ENCODE results near the gene OTOF.

The OTOF gene

DNA sequence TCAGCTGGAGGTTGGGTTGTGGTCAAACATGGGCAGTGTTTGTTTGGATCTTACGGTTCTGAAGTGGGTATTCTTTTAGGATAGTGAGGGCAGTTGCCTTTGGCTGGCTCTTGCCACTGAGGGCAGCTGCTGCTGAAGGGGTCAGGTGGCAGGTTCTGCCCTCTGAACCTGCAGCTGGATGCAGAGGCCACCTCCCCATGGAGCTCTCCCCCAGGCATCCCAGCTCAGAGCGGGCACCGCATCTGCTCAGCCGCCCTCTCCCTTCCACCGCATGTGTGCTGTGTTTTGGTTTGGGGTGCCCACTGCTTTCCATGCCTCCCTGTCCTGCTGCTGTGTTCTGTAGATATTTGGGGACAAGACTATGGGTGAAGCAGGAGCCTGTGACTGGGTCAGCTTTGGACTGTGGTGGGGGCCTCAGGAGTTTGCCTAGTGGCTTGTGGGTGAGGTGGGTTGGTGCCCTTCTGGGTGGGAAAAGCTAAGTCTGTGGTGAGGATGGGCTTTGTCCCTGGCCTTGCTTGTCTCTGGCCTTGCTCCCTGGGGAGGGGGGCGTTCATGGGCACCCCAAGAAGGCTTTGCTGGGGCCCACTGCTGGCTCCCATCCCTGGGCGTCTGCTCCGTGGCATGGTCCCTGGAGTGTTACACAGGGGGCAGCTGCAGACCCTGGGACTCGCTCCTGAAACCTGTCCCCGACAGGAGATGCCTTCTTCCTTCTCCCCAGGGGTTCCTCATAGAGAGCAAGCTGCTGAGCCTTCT, 28.5 kb downstream of the OTOF start:
- no peak for DNase-seq

DNA sequence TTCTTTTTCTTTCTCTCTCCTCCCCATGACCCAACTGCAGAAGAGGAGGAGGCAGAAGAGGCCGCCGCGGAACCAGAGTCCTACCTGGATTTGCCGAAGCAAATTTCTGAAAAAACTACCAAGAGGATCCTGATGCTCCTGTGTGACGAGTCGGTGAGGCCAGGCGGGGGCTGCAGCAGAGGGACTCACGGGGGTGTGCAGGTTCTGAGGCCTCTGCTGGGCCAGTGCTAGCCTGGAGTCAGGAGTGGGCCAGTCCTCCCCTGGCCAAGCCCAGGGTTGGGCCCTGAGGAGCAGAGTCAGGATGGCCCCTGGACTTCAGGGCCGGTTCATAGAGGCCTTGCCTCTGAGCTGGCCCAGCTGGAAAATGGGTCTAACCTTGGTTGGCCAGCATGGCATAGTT, 29.3 kb downstream of the OTOF start:
- no peak for DNase-seq

DNA sequence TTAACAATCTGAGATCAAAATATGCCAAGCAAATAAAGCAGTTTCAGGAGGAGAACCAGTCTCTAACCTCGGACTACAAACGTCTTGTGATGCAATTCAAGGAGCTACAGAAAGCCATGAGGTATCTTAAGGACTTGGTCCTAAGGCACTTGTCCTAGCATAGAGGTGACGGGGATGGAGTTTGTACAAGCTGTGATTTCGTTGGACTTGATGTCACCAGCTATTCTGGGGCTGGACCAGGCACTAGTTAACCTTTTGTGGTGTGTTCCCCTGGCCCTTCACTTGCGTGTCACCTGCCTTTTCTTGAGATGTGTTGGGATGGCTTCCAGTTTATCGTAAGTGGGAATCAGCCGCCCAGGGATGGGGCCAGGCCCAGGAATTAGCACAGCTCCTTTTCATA, 33.7 kb downstream of the OTOF start:
- no peak for DNase-seq

DNA sequence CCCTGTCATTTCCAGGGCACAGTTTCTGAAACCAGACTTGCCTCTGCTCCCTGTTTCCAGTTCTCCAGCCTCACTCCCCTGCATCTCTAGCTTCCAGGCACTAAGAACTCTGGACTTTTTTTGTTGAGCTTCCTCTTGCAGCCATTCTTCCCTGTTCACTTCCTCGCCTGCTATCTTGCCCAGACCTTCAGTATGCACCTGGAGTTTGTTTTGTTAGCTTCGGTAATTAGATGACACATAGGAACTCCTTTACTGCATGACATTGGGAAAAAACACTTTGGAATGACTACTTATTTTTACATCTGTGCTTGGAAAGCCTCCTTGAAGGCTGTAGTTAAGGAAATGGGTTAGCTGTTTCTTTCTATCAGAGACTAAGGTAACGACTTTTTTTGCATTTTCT, 35.2 kb downstream of the OTOF start:
- no peak for DNase-seq

DNA sequence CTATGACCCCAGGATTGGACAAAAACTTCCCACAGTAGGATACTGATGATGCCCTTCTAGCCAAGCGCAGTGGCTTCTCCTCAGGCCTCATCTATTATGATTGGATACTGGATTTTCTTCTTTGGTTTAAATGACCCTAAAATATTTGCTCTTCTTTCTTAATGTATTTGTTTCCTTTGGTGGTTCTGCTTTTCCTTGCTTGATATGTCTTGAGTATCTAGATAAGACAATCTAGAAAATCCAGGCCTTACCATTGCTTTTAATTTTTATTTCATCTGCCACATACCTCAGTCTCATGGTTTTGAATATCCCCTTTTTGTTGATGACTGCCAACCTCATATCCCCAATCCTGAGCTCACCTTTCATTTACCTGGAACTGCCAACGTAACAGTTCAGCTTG, 35.6 kb downstream of the OTOF start:
- DNase-seq, result no peak

DNA sequence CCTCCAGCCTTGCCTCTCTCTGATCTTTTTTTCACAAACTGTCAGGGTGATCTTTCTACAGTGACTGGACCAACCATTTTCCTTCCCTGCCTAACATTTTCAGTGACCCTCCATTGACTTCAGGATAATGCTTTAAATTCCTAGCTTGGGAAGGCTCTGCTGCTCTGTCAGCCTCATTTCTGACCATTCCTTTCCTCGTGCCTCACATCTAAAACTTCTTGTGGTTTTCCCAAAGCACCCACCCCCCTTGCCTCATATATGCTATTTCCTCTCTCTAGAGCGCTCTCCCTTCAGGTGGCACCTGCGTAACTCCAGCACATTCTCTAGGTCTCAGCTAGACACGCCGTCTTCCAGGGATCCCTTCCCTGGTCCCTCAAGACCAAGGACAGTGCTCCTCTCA, 39.0 kb downstream of the OTOF start:
- DNase-seq, result peak; percentile 16

DNA sequence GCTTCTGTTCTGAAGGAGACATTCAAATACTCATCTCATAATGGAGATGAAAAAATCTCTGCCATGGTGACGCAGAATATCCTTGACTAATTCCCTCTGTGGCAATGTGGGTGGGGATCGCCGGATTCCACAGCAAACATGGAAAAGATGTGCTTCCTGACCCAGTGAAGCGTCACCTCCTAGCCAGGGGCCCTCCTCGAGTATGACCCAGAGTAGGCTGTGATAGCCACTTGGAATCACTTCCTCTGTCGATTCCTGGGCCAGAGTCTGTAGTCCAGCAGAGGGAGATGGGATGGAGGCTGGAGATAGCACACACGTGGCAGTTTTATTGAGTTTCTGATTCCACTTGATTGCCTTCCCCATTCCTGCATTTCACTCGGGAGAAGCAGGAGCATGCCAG, 39.4 kb downstream of the OTOF start:
- DNase-seq, result peak; percentile 47

DNA sequence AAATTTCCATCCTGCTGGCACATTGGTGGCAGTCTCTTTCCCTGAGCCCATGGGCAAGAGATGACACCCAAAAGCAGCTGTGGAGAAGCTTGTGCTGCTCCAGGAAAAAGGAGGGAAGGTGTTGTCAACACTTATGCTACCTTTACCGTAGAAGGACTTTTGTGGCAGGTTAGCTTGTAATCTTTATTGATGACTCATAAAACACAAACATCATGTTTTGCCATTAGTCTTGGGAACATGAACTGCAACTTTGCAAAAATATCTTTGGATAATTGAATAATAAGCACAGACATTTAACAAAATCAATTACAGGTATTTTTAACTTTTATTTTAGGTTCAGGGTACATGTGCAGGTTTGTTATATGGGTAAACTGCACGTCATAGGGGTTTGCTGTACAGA, 42.8 kb downstream of the OTOF start:
- no peak for DNase-seq

DNA sequence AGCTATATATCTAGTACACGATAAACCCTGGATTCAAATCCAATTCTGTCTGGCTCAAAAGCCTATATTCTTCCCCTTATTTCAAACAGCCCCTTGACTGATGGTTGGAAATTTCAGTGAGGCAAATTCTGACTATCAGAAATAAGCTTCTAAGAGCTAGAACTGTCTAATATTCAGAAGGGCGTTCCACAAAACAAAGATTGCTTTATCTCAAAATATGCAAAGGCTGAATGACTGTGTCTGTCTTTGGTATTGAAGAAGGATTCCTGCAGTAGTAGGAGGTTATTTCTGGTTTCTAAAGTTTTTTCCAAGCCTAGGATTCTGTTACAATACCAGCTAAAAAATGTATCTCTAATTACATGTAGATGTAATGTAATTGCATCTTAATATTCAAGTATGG, 45.1 kb downstream of the OTOF start:
- DNase-seq, result no peak

DNA sequence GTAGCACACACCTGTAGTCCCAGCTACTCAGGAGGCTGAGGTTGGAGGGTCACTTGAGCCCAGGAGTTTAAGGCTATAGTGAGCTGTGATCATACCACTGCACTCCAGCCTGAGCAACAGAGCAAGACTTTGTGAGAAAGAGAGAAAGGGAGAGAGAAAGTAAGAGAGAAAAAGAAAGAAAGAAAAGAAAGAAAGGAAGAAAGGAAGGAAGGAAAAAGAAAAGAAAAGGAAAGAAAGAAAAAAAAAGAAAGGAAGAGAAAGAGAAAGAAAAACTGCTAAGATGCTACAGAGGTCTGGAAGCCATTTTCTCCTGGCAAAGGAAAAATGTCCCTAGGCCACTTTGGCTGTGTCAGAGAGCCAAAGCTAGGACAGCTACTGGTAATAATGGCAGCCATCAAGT, 45.6 kb downstream of the OTOF start:
- DNase-seq, result no peak

DNA sequence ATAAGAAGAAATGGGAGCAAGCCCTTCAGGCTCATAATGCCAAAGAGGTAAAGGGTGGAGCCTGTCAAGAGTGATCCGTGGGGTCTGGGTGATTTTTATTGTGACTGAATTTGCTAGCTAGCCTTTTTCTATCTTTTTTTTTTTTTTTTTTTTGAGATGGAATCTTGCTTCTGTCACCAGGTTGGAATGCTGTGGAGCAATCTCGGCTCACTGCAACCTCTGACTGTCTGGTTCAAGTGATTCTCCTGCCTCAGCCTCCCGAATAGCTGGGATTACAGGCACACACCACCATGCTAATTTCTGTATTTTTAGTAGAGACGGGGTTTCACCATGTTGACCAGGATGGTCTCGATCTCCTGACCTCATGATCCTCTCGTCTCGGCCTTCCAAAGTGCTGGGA, 47.1 kb downstream of the OTOF start:
- DNase-seq, result peak; percentile 14

DNA sequence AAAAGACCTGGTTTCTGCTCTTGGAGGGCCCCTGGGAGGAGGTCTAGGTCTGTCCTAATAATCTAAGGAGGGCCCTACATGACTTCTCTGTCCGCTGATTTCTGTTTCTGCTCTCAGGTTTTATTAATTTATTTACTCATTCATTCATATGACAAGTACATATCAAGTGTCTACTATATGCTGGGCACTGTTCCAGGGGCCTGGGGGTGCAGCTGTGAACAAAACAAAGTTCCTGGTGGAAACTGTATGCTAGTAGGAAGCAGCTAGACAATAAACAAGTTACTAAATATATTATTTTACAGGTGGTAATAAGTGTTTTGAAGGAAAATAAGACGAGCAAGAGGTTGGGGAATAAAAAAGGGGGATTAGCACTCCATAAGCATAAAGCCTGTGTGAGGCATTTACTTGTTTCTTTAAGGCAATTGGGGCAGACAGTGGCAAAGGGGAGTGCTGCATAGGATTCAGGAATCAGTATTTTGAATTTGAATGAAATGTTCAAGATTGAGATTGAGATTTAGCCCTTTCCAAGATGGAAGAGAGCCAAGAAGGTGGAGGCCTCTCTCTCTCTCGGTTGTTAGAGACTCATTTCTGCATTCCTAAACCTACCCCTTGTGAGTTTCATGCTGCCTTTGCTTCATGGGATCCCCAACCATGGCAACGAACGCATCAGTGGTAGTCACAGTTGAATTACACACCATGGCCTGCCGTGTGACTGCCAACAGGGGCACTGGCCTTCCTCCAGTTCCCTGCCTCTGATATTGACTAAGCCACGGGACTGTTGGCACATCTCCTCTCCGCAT, 47.9 kb downstream of the OTOF start:
- DNase-seq, result peak; percentile 3

DNA sequence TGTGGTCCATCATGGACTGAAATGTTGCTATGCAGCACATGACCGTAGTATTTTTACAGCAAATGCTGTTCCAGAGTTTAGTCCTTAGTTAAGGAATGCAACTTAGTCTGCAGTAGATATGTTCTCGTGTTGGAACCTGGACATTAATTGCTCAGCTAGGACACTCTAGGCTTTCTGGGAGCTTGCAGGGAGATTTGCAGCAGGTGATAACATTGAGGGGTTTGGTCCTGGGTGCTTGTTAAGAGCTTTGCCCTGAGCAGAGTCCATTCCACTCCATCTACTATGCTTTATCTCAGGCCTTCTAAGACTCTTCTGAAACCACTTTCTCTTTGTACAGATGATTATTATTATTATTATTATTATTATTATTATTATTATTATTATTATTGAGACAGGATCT, 49.1 kb downstream of the OTOF start:
- no peak for DNase-seq

DNA sequence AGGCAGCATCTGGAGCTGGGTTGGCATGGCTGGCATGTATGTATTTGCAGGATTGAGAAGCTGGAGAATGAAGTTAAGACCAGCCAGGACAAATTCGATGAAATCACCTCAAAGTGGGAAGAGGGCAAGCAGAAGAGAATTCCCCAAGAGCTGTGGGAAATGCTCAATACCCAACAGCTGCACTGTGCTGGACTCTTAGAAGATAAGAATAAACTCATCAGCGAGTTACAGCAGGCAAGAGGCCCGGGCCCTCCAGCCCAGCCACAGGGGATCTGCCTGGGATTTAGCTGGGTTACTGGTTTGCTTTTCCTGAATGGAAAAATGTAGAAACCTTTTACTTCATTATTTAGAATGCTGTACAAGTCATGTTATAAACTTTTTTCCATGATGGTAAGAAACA, 53.7 kb downstream of the OTOF start:
- DNase-seq, result no peak

DNA sequence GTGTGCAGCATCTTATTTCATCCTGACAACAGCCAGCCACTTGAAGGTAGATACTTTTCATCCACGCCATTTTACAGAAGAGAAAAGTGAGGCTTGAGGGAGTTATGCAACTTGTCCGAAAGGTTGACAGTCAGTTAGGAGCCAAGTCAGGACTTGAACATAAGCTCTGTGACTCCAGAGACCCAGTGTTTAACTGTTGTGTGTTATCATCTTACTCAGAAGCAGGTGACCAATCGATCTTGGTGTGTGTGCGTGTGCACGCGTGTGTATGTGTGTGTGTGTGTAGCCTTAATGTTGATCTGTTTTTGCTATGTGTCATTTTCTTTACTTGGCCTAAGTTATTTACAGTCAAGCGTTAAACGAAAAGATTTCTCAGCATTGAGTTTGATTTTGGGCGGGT, 54.2 kb downstream of the OTOF start:
- DNase-seq, result no peak

DNA sequence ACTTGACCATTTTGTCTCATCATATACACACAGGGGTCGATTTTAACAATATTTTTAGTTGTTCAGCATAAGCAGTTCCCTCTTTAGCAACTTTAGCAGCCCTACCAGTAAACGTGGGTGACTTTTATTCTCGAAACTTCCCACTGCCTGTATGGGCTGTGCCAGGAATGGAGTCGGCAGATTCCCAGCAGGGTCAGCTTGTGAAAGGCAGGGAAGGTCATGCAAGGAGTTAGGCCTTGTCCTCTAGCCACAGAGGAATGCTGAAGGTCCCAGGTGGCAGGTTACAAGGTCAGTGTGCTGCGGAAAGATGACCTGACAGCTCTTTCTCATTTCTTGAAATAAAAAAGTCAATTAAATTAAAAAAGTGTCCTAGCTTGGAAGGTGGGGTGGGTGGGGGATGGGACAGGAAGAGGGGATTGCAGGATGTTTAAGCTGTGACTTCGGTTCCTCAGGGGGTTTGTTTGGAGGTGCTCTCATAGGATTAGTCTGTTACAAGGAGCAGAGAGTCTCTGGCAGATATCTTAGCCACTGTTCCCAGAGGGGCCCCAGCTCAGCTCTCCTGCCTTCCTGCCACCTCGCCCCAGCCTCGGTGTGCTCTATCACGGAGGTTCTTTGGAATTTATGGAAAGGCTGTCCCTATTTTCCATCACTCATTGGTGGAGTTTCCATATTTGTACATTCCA, 54.8 kb downstream of the OTOF start:
- DNase-seq, result no peak

DNA sequence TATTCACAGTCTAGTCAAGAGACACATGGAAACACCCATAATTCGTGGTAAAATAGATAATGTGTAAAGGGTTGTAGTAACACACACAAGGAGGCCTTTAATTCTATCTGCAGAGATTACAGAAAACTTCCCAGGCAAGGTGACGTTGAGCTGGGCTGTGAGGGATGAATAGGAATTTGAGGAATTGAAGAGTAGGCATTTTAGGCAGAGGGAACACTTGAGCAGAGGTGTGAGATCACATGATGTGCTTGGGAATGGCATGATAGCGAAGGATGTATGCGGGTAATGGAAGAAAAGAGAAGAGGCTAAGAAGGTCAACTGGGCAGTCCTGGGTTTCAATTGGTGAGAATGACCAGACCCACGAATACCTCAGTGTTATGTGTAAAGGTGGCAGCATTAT, 56.0 kb downstream of the OTOF start:
- no peak for DNase-seq

DNA sequence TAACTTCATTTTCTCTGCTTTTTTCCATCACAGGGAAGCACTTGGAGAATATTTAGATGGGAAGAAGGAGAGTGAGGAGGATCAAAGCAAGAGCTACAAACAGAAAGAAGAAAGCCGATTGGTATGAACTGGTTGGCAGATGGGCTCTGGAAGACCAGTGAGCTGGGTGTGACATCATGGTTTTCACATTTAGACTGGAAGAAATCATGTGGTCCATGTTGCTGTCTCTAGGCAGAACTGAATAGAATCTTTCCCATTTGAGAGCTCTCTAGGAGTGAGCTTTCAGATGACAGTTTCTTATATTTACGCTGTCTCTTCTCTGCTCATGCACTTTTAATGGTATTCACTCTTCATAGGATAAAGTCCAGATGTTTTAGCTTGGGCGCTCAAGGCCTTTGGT, 63.6 kb downstream of the OTOF start:
- DNase-seq, result no peak

DNA sequence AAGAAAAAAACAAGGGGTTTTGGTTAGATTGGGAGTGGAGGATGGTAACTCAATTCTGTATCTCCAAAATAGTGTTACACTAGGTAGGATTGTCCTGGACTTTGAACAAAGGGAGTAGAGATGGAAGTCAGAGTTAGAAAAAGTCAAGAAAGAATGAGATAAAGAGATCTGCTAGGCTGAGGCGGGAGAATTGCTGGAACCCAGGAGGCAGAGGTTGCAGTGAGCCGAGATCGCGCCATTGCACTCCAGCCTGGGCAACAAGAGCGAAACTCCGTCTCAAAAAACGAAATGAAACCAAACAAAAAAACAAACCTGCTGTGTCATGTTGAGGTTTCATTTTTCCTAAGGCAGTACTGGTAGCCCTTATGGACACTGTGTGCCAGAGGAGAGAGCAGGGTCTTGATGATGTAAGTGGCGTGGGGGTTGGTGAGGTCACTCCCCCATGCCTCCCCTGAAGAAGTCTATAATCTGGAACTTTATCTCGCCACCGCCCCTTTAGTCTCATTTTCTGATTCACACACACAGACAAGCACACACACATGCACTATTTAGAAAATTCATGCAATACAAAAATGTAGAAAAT, 65.7 kb downstream of the OTOF start:
- no peak for DNase-seq

DNA sequence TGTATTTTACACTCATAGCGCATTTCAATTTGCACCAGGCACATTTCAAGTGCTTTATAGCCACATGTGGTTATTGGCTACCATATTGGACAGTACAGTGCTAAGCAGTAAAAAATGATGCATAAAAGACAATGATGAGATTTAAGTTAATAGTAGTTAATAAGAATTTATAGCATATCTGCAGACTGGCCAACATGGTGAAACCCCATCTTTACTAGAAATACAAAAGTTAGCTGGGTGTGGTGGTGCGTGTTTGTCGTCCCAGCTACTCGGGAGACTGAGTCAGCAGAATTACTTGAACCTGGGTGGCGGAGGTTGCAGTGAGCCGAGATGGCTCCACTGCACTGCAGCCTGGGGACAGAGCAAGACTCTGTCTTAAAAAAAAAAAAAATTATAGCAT, 66.5 kb downstream of the OTOF start:
- DNase-seq, result no peak

DNA sequence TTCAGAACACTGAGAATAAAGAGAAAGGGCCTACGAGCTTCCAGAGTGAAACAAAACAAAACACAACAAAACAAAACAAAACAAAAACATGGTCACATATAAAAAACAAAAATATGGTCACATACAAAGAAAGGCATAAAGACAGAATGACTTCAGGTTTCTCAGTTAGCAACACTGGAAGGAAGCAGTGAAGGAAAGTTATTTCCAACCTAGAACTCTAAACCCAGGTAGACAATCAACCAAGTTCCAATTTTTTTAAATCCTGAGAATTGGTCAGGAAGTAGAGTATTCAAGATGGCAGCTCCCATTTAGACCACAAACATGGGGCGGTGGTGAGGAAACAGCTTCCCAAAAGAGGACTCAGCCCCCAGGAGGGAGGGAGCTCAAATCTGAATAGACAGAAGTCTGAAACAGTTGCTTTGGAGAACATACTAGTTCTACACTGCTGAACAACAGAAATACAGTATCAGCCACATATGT, 67.1 kb downstream of the OTOF start:
- no peak for DNase-seq

DNA sequence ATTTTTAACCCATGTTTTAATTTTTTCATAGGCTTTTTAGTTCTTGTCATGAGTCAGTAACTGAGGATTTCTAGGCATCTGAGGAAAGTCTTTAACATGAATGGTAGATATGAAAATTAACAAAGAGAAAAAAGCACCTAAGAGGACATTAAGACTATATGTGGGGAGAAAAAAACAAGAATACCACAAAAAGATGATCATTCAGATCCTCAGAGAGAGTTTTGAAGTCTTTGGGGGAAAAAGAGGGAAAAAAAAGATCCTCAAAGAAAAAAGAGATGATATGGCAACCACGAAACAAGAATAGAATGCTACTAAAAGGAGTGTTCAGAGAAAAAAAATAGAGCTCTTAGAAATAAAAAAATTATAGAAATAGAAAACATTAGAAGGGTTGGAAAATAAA, 68.1 kb downstream of the OTOF start:
- no peak for DNase-seq

DNA sequence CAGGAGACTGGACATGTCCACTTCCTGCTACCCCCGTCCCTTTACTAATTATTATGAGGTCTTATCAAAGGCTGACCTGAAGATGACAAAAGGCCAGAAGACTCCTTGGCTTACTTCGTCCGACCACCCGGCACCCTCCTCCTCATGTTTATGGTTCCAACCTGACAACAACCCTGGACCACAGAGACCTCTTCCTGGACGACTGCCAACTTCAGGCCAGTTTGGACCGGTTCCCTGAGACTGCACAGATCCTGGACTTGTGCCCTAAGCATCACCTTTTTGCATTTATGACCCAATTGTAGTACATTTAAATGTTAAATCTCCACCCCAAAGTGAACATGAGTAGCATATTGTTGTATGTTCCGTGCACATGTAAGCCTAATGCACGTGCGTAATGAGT, 70.4 kb downstream of the OTOF start:
- no peak for DNase-seq

Data from fibroblast of skin of scalp (primary cell).